ENCODE measurements around the gene OR7C2. TPM values are rescaled to one million over a fixed set of nuclear protein-coding genes. Genes with fewer than 3 reads are reported as not detected.

OR7C2 gene
- total and polyA plus RNA-seq, 2 of the 13 experiments (the other 11 are each of a cell fraction or from before 2014, with no cell fraction given), result not detected

DNA sequence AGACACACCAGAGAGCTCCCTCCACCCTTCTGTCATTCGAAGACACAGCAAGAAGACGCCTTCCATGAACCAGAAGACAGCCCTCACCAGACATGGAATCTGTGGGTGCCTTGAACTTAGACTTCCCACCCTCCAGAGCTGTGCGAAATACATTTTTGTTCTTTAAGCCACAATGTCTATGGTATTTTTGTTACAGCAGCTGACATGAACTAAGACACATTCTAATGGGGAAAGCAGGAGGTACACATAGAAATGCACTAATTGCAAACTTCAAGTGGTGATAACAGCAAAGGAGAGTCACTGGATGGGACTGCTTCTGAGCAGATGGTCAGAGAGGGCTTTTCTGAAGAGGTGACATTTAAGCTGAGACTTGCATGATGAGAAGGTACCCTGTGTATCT lies 16.2 kb downstream of the OR7C2 start:
- H3K79me2 ChIP-seq (ENCODE audit: insufficient read depth, low read length), result no peaks in the 10 kb centered on the region
- in situ Hi-C loops (cut with HindIII; ENCODE audit: extremely low pct_ligation_motif_present, low pct_unique_long_range_greater_than_20kb), result no loop called here
- H3K4me2 ChIP-seq (ENCODE audit: low read depth, low read length), result no peak overlapping the region
- no peak overlapping the region for H3K4me3 ChIP-seq (replicated peaks in 1 of 3; ENCODE audit: insufficient read depth in 1 of 3, low read depth in 2 of 3, low read length in 3 of 3)
- no peaks in the 10 kb centered on the region for H4K20me1 ChIP-seq (ENCODE audit: insufficient read depth, low read length)
- no peaks in the 10 kb centered on the region for H3K4me1 ChIP-seq (ENCODE audit: insufficient read depth, low read length)
- H3K9ac ChIP-seq (ENCODE audit: insufficient read depth, low read depth, low read length), result no peak overlapping the region
- TF ChIP-seq SAFB2 (CRISPR knock-in tag; IDR thresholded peaks at IDR 0.05; ENCODE audit: borderline replicate concordance, low read depth) (no peak), ZNF12 (CRISPR knock-in tag; IDR thresholded peaks at IDR 0.05) (peak; percentile 92), RORA (CRISPR knock-in tag; IDR thresholded peaks at IDR 0.05) (no peak)
- H3K36me3 ChIP-seq (replicated peaks in 1 of 2; ENCODE audit: control insufficient read depth in 1 of 2, insufficient read depth in 2 of 2, low read length in 2 of 2), result no peaks in the 10 kb centered on the region
- DNase-seq (ENCODE audit: low spot score), result no peak
- no peak for ATAC-seq
- H3K27me3 ChIP-seq (ENCODE audit: control insufficient read depth in 1 of 2, insufficient read depth in 2 of 2, low read length in 2 of 2), result 0 out of 5 replicates have a peak, but pooled peaks cover 0 to 4% of the 10 kb centered on the region in 2 experiments
- H3K27ac ChIP-seq (ENCODE audit: extremely low read length, insufficient read depth, low read length), result no peak overlapping the region
- intact Hi-C loops (cut with micrococcal nuclease; ENCODE audit: unreplicated experiment), result no loop called here
- 17% methylated on average over 3 of the region's 3 CpGs for WGBS (ENCODE audit: low lambda C conversion rate)
- CTCF ChIA-PET (ENCODE audit: low intra/inter-chr PET ratio, low total read pairs), result no interaction called here
- H3K9me3 ChIP-seq (ENCODE audit: low read length), result peaks cover 14% of the 10 kb centered on the region
- no TSS peak for BruUV-seq (replicated peaks)
- no peak overlapping the region for H2AFZ ChIP-seq (ENCODE audit: low read length)
- POLR2A ChIA-PET, result no interaction called here
- FAIRE-seq, result no peak

DNA sequence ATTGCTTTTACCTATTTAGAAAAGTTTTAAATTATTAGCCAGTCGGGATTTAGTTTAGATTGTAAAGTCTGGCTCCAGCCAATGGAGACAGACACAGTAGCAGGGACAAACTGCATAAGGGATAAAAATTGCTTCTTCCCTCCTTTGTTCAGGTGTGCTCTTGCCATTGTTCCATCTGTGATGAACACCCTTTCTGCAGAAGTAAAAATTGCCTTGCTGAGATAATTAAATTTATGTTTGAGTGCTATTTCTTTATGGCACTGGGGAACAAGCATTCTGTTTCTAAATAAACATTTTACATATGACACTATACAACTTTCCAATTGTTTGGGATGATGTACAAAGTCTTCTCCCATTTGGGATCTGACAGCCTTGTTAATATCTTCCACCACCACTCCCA lies 18.0 kb downstream of the OR7C2 start:
- Histone ChIP-seq H3K9me3 (ENCODE audit: low read length) (peaks cover 14% of the 10 kb centered on the region), H3K4me1 (ENCODE audit: insufficient read depth, low read length) (no peaks in the 10 kb centered on the region), H3K4me3 (replicated peaks in 1 of 3; ENCODE audit: insufficient read depth in 1 of 3, low read depth in 2 of 3, low read length in 3 of 3) (no peak overlapping the region), H3K27ac (ENCODE audit: extremely low read length, insufficient read depth, low read length) (no peak overlapping the region), H3K4me2 (ENCODE audit: low read depth, low read length) (no peak overlapping the region), H3K79me2 (ENCODE audit: insufficient read depth, low read length) (no peaks in the 10 kb centered on the region), H3K36me3 (replicated peaks in 1 of 2; ENCODE audit: control insufficient read depth in 1 of 2, insufficient read depth in 2 of 2, low read length in 2 of 2) (no peaks in the 10 kb centered on the region), H2AFZ (ENCODE audit: low read length) (no peak overlapping the region), H3K9ac (ENCODE audit: insufficient read depth, low read depth, low read length) (no peak overlapping the region), H3K27me3 (ENCODE audit: control insufficient read depth in 1 of 2, insufficient read depth in 2 of 2, low read length in 2 of 2) (no peaks in the 10 kb centered on the region), H4K20me1 (ENCODE audit: insufficient read depth, low read length) (no peaks in the 10 kb centered on the region)
- ChIA-PET CTCF (ENCODE audit: low intra/inter-chr PET ratio, low total read pairs) (no interaction called here), POLR2A (no interaction called here)
- TF ChIP-seq ZNF562 (CRISPR knock-in tag; IDR thresholded peaks at IDR 0.05; ENCODE audit: borderline replicate concordance) (0 out of 2 replicates have a peak, but pooled peaks have one; percentile 10), ZNF816 (CRISPR knock-in tag; IDR thresholded peaks at IDR 0.05; ENCODE audit: borderline replicate concordance) (no peak)
- FAIRE-seq, result no peak
- in situ Hi-C loops (cut with HindIII; ENCODE audit: extremely low pct_ligation_motif_present, low pct_unique_long_range_greater_than_20kb), result no loop called here
- intact Hi-C loops (cut with micrococcal nuclease; ENCODE audit: unreplicated experiment), result no loop called here
- no peak for ATAC-seq
- BruUV-seq (replicated peaks), result no TSS peak
- WGBS (ENCODE audit: low lambda C conversion rate), result 0% methylated on average over 1 of the region's 1 CpG
- no peak for DNase-seq (ENCODE audit: low spot score)
